ENCODE data around the gene ITGA11.

DNA sequence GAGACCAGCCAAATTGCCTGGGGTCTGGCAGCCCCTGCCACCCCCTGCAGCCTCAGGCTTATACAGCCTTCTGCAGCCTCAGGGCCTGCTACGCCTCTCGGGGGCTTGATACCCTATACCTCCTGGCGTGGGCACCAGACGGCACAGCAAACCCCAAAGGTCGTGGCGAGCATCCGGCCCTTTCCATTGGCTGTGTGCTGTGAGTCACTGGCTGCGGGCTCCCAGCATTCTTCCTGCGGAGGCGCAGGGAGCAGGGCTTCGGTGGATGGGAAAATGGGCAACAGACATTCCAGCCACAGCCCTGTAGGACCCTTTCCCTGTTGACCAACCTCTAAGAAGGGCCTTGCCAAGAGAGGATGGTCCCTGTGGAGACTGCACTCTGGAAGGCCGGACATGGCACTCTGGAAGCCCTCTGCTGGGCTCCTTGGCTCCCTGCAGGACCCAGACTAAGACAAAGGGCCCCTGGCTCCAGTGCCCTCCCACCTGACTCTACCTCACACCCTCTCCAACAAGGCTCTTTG is 59.6 kb downstream of the ITGA11 start:
- TF ChIP-seq POLR2A (IDR thresholded peaks at IDR 0.05) = no peak
- TF ChIP-seq, protein P1, sequence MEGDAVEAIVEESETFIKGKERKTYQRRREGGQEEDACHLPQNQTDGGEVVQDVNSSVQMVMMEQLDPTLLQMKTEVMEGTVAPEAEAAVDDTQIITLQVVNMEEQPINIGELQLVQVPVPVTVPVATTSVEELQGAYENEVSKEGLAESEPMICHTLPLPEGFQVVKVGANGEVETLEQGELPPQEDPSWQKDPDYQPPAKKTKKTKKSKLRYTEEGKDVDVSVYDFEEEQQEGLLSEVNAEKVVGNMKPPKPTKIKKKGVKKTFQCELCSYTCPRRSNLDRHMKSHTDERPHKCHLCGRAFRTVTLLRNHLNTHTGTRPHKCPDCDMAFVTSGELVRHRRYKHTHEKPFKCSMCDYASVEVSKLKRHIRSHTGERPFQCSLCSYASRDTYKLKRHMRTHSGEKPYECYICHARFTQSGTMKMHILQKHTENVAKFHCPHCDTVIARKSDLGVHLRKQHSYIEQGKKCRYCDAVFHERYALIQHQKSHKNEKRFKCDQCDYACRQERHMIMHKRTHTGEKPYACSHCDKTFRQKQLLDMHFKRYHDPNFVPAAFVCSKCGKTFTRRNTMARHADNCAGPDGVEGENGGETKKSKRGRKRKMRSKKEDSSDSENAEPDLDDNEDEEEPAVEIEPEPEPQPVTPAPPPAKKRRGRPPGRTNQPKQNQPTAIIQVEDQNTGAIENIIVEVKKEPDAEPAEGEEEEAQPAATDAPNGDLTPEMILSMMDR (IDR thresholded peaks at IDR 0.05) = no peak
- TF ChIP-seq EP300 (IDR thresholded peaks at IDR 0.05) = no peak

Measured in ovary (tissue), 3 donors.